HepG2 (cell line): ENCODE results near the gene DCUN1D2. TPM values are rescaled to one million over a fixed set of nuclear protein-coding genes. Genes with fewer than 3 reads are reported as not detected.

Source experiments
- ATAC-seq: fragments of 200-7000 bp; cut with Tn5 transposase; 3 replicates; pipeline ENCODE4 v1.9.1; 2020; ENCODE audit warnings: mild to moderate bottlenecking, moderate library complexity
- BruUV-seq: library from RNA; stranded (reverse); fragments of 400-500 nt; replicated peaks from 2 replicates; lab custom pipeline; 2021; lab: Mats Ljungman, UMichigan
- CTCF ChIA-PET: fragments of 300-600 bp; formaldehyde crosslinking; extraction: SDS; loops from one replicate; lab custom pipeline; 2021; ENCODE audit warnings: low total read pairs, inconsistent platforms, low intra/inter-chr PET ratio; lab: Yijun Ruan, JAX
- POLR2A ChIA-PET: fragments of 350-600 bp; sonication (Branson Sonifier 250); formaldehyde crosslinking; loops from one replicate; lab custom pipeline; 2020; ENCODE audit warnings: antibody characterized with exemption, inconsistent platforms; lab: Yijun Ruan, JAX
- DNase-seq: peaks from one replicate; pipeline ENCODE4 v3.0.0-alpha.2; 2015; ENCODE audit warnings: low spot score
- FAIRE-seq: peaks from 3 replicates; lab custom pipeline; 2011; peaks lifted over from hg19 to GRCh38; lab: Jason Lieb, UNC
- H2AFZ ChIP-seq: one replicate; pipeline ENCODE4 v1.6.1; 2011; ENCODE audit warnings: low read length, inconsistent platforms
- H3K27ac ChIP-seq: fragments of 300-600 bp; 3 replicates; pipeline ENCODE4 v1.8.0; 2011; ENCODE audit warnings: mixed run types, mild to moderate bottlenecking, mixed read lengths, low read length, inconsistent platforms; ENCODE audit not compliant: insufficient read depth; ENCODE audit errors: extremely low read length
- H3K27me3 ChIP-seq, 2 experiments: fragments of 200-600 bp in 1 of 2; 2 replicates in 1 of 2; 3 replicates in 1 of 2; pipeline versions ENCODE4 v1.6.0 to v1.8.0; 2011; ENCODE audit warnings: low read length in 2 of 2, mild to moderate bottlenecking in 2 of 2, moderate library complexity in 2 of 2, inconsistent platforms in 1 of 2; ENCODE audit not compliant: insufficient read depth in 2 of 2, control insufficient read depth in 1 of 2
- H3K36me3 ChIP-seq, 2 experiments: fragments of 200-600 bp in 1 of 2; replicated peaks in 1 of 2; 2 replicates in 1 of 2; 3 replicates in 1 of 2; pipeline versions ENCODE4 v1.5.1 to v1.8.0; 2011; ENCODE audit warnings: low read length in 2 of 2, inconsistent platforms in 1 of 2; ENCODE audit not compliant: insufficient read depth in 2 of 2, control insufficient read depth in 1 of 2
- H3K4me1 ChIP-seq: 2 replicates; pipeline ENCODE4 v1.5.1; 2012; ENCODE audit warnings: low read length, inconsistent platforms; ENCODE audit not compliant: insufficient read depth
- H3K4me2 ChIP-seq: 2 replicates; pipeline ENCODE4 v1.6.0; 2011; ENCODE audit warnings: low read depth, low read length, inconsistent platforms
- H3K4me3 ChIP-seq, 3 experiments: fragments of 200-600 bp in 1 of 3; sonication (generic), shearing (Covaris generic) in 1 of 3; replicated peaks in 1 of 3; 2 replicates each; pipeline ENCODE4 v1.5.1; 2011 to 2016; ENCODE audit warnings: low read length in 3 of 3, inconsistent platforms in 2 of 3, low read depth in 2 of 3, mild to moderate bottlenecking in 2 of 3, control low read depth in 1 of 3, mixed read lengths in 1 of 3; ENCODE audit not compliant: insufficient read depth in 1 of 3
- H3K79me2 ChIP-seq: one replicate; pipeline ENCODE4 v1.6.1; 2011; ENCODE audit warnings: low read length, inconsistent platforms; ENCODE audit not compliant: insufficient read depth
- H3K9ac ChIP-seq: 2 replicates; pipeline ENCODE4 v1.6.0; 2011; ENCODE audit warnings: mild to moderate bottlenecking, low read depth, low read length, inconsistent platforms; ENCODE audit not compliant: insufficient read depth
- H3K9me3 ChIP-seq: 2 replicates; pipeline ENCODE4 v1.5.1; 2012; ENCODE audit warnings: mild to moderate bottlenecking, low read length
- H4K20me1 ChIP-seq: 2 replicates; pipeline ENCODE4 v1.6.0; 2011; ENCODE audit warnings: inconsistent platforms, mild to moderate bottlenecking, low read length, moderate library complexity; ENCODE audit not compliant: insufficient read depth
- EZH2 ChIP-seq: conservative IDR thresholded peaks from 2 replicates; pipeline ENCODE4 v1.6.1; 2012; ENCODE audit warnings: mild to moderate bottlenecking, low read depth, low read length, moderate library complexity
- KLF15 ChIP-seq: sonication (generic); formaldehyde crosslinking; IDR thresholded peaks from 2 replicates; pipeline ENCODE4 v1.8.1; 2023; ENCODE audit warnings: borderline replicate concordance, mild to moderate bottlenecking, inconsistent platforms, missing genetic modification reagents, mixed read lengths
- MLXIP ChIP-seq: sonication (generic); formaldehyde crosslinking; IDR thresholded peaks from 2 replicates; pipeline ENCODE4 v1.9.0; 2021; ENCODE audit warnings: missing genetic modification reagents, borderline replicate concordance
- ZNF770 ChIP-seq: sonication (generic); formaldehyde crosslinking; IDR thresholded peaks from 2 replicates; pipeline ENCODE4 v1.5.0; 2020; ENCODE audit warnings: mild to moderate bottlenecking, missing genetic modification reagents
- WGBS: methylation state at CpG from one replicate; pipeline ENCODE4 v1.1.6; 2017; ENCODE audit warnings: low lambda C conversion rate; 5-methylcytosine and 5-hydroxymethylcytosine counted together
- in situ Hi-C: cut with HindIII; loops from 2 replicates; pipeline ENCODE4 v1.10.0; 2017; ENCODE audit warnings: low pct_unique_long_range_greater_than_20kb; ENCODE audit not compliant: extremely low pct_ligation_motif_present
- intact Hi-C: fragments of 100-400 bp; cut with micrococcal nuclease; formaldehyde crosslinking; loops from one replicate; pipeline ENCODE4 v1.10.0; 2022; ENCODE audit not compliant: unreplicated experiment
- polyA plus RNA-seq, 8 experiments: library from polyadenylated mRNA; depleted of rRNA in 3 of 8; stranded (reverse) in 7 of 8; unstranded in 1 of 8; fragments of >200 nt; fragmentation: Illumina TruSeq in 4 of 8; extraction: Trizol in 4 of 8; gene quantifications; 2 replicates each; pipeline versions ENCODE4 v1.2.1 to v1.2.3, GENCODE V29; 2011 to 2016; ENCODE audit warnings: low read depth in 4 of 8, missing spikeins in 1 of 8, mixed read lengths in 1 of 8; ENCODE audit not compliant: insufficient read depth in 1 of 8
- total RNA-seq, 5 experiments: library from RNA; depleted of rRNA; stranded (reverse); fragments of >200 nt; fragmentation: Illumina TruSeq; extraction: Trizol; gene quantifications; 2 replicates each; pipeline ENCODE4 v1.2.3, GENCODE V29; 2016; ENCODE audit warnings: low read depth in 1 of 5

Gene DCUN1D2
- total and polyA plus RNA-seq, 2 of the 13 experiments (the other 11 are each of a cell fraction or from before 2014, with no cell fraction given), result 9.1 to 9.6 TPM

- Histone ChIP-seq H3K79me2 (no peaks in the 10 kb centered on the region), H2AFZ (no peak overlapping the region), H3K9me3 (no peaks in the 10 kb centered on the region), H3K27ac (no peak overlapping the region), H3K27me3 (peaks cover 10 to 74% of the 10 kb centered on the region in 2 experiments), H3K9ac (no peak overlapping the region), H3K4me1 (no peaks in the 10 kb centered on the region), H3K4me3 (no peak overlapping the region), H4K20me1 (no peaks in the 10 kb centered on the region), H3K36me3 (no peaks in the 10 kb centered on the region), H3K4me2 (no peak overlapping the region)
- intact Hi-C loops (no loop called here), in situ Hi-C loops (no loop called here)
- POLR2A ChIA-PET, result no interaction called here
- ATAC-seq (no peak), FAIRE-seq (no peak), DNase-seq (no peak)
- no TSS peak for BruUV-seq
- no CpG with 5 or more reads among the region's 1 CpG for WGBS
- CTCF ChIA-PET, result no interaction called here
- TF ChIP-seq KLF15 (no peak), MLXIP (CRISPR knock-in tag) (no peak), ZNF770 (CRISPR knock-in tag) (no peak), EZH2 (no peak)
Measured at GRCh38 chr13:113418722-113419049, 71.8 kb downstream of the DCUN1D2 start.
